ENCODE data around the gene F8A1. TPM values are rescaled to one million over a fixed set of nuclear protein-coding genes. Genes with fewer than 3 reads are reported as not detected.
A peak's percentile ranks its signal among the peaks of the same experiment; 100 is the strongest.
"Not testable (repeated sequence)": the region's sequence is repeated elsewhere in the genome, so short reads cannot be mapped to it uniquely, and the experiment has no call there.

F8A1 gene
- 31.8 TPM for polyA plus RNA-seq (2012; ENCODE audit: low read depth, missing spikeins)

DNA sequence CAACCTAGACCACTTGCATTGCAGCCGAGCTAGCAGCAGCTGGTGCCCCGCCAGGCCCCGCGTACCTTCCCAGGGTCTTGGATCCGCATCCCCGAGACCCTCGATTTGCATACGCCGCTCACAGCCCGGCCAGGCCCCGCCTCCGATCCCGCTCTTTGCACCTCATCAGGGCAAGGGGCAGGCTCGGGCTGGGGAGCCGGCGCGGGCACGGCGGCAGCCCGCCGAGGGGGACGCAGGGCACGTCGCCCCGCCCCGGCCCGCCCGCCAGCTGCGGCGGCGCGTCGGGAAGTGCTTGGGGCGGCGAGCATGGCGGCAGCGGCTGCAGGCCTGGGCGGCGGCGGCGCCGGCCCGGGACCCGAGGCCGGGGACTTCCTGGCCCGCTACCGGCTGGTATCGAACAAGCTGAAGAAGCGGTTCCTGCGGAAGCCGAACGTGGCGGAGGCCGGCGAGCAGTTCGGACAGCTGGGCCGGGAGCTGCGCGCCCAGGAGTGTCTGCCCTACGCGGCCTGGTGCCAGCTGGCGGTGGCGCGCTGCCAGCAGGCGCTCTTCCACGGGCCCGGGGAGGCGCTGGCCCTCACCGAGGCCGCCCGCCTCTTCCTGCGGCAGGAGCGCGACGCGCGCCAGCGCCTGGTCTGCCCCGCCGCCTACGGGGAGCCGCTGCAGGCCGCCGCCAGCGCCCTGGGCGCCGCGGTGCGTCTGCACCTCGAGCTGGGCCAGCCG is at the start of gene F8A1:
TSS of gene F8A1 (plus strand) at position 287 of the 720 bp plus-strand sequence. CDS start at position 307, 20 bp downstream.
- DNase-seq (ENCODE audit: insufficient read length, low spot score); FAIRE-seq: not testable (repeated sequence)

DNA sequence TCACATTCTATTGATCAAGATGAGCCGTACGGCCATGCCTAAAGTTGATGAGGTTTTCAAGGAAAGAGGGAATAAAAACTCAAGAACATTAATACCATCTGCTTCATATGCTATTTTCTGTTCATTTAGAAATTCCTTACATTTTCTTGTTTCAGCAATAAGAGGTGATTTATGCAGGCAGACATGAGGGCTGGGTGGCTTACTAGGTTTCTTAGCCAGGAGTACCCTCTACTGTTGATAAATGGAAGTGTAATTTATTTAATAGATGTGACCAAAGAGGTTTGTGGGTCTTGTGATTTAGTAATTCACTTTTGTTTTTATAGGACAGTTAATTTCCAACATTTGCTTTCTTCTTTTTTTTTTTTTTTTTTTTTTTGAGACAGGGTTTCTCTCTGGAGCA is 45.3 kb upstream of the F8A1 start:
- no peak for TF ChIP-seq POLR2A (IDR thresholded peaks at IDR 0.05; ENCODE audit: low read depth, low read length)
- no peak for TF ChIP-seq PAX5 (IDR thresholded peaks at IDR 0.05; ENCODE audit: insufficient read depth, low read length, severe bottlenecking)
- no peak for TF ChIP-seq POU2F2 (IDR thresholded peaks at IDR 0.05; ENCODE audit: low read depth, low read length)
- no peak for TF ChIP-seq TAF1 (IDR thresholded peaks at IDR 0.05; ENCODE audit: low read depth, low read length)
- TF ChIP-seq POLR2AphosphoS5 (IDR thresholded peaks at IDR 0.05; ENCODE audit: low read depth, low read length) = no peak
- no peak for TF ChIP-seq SPI1 (IDR thresholded peaks at IDR 0.05; ENCODE audit: low read depth, low read length)
- DNase-seq (ENCODE audit: insufficient read length, low spot score) (no peak), FAIRE-seq (peak; percentile 13)

DNA sequence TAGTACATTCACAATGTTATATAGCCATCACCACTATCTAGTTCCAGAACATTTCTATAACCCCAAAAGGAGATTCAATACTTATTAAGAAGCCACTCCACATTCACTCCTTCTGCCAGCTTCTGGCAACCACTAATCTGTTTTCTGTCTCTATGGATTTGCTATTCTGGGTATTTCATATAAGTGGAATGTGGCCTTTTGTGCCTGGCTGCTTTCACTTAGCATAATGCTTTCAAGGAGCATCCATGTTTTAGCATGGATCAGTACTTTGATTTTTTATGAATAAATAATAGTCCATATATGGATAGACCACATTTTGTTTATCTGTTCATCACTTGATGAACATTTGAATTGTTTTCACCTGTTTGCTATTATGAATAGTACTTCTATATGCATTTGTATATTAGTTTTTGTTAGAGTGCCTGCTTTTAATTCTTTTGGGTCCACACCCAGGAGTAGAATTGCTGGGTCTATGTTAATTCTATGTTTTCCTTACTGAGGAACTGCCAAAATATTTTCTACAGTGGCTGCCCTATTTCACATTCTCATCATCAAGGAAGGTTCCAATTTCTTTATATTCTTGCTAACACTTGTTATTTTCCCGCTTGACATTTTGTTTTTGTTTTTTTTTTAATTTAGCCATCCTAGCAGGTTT is 35.1 kb upstream of the F8A1 start:
- no peak for FAIRE-seq
- TF ChIP-seq TAF1 (IDR thresholded peaks at IDR 0.05; ENCODE audit: low read depth, low read length) (no peak), POU2F2 (IDR thresholded peaks at IDR 0.05; ENCODE audit: low read depth, low read length) (no peak)
- no peak for DNase-seq (ENCODE audit: insufficient read length, low spot score)

DNA sequence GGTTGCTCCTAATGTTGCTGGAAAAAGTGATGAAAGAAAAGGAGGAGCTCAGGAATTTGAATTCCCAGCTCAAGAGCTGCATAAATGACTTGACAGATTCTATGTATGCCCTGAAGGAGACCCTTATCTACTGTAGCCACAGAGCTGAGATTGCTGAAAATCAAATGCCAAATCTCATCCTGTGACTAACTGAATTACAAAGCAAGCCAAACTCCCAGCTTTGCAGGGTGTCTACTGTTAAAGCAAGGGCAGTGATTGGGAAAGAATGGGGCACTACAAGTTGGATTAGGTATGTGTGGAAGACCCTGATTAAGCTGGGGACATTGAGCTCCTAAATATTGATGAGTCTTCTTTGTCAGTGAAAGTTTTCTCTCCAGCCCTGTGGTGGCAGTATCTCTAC is 30.9 kb upstream of the F8A1 start:
- DNase-seq (ENCODE audit: insufficient read length, low spot score) = no peak
- FAIRE-seq = no peak
- TF ChIP-seq POLR2AphosphoS5 (IDR thresholded peaks at IDR 0.05; ENCODE audit: low read depth, low read length) (no peak), TAF1 (IDR thresholded peaks at IDR 0.05; ENCODE audit: low read depth, low read length) (no peak)

DNA sequence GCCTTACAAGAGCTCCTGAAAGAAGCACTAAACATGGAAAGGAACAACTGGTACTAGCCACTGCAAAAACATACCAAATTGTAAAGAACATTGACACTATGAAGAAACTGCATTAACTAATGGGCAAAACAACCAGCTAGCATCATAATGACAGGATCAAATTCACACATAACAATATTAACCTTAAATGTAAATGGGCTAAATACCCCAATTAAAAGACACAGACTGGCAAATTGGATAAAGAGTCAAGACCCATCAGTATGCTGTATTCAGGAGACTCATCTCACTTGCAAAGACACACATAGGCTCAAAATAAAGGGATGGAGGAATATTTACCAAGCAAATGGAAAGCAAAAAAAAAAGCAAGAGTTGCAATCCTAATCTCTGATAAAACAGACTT is 17.6 kb upstream of the F8A1 start:
- DNase-seq (ENCODE audit: insufficient read length, low spot score) = not testable (repeated sequence)

DNA sequence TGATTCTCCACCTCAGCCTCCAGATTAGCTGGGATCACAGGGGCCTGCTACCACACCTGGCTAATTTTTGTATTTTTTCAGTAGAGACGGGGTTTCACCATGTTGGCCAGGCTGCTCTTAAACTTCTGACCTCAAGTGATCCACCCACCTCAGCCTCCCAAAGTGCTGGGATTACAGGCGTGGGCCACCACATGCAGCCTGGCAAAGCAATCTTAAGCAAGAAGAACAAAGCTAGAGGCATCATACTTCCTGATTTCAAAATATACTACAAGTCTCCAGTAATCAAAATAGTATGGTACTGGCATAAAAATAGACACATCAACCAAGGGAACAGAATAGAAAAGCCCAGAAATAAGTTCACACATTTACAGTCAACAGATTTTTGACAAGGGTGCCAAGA is 12.8 kb upstream of the F8A1 start:
- TF ChIP-seq TAF1 (IDR thresholded peaks at IDR 0.05; ENCODE audit: low read depth, low read length) = no peak
- TF ChIP-seq POLR2AphosphoS5 (IDR thresholded peaks at IDR 0.05; ENCODE audit: low read depth, low read length) = no peak
- no peak for TF ChIP-seq POLR2A (IDR thresholded peaks at IDR 0.05; ENCODE audit: low read depth, low read length)
- TF ChIP-seq PAX5 (IDR thresholded peaks at IDR 0.05; ENCODE audit: insufficient read depth, low read length, severe bottlenecking) = no peak
- TF ChIP-seq POU2F2 (IDR thresholded peaks at IDR 0.05; ENCODE audit: low read depth, low read length) = no peak
- no peak for TF ChIP-seq SPI1 (IDR thresholded peaks at IDR 0.05; ENCODE audit: low read depth, low read length)
- FAIRE-seq = no peak
- no peak for DNase-seq (ENCODE audit: insufficient read length, low spot score)

More for the DNA sequence above, 17.6 kb upstream of the F8A1 start:
- FAIRE-seq = not testable (repeated sequence)

DNA sequence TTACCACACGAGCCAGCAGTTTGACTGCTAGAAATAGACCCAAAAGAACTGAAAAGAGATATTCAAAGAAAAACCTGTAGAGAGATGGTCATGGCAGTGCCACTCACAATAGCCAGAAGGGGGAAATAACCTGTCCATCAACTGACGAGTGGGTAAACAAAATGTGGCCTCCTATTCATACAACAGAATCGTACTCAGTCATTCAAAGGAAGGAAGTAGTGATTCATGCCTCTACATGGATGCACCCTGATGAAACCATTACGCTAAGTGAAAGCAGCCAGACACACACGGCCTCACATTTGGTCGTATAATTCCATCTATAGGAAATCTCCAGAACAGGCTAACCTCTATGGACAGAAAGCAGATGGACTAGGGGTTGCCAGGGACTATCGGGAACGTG is 2.1 kb upstream of the F8A1 start:
- FAIRE-seq; DNase-seq (ENCODE audit: insufficient read length, low spot score): not testable (repeated sequence)

DNA sequence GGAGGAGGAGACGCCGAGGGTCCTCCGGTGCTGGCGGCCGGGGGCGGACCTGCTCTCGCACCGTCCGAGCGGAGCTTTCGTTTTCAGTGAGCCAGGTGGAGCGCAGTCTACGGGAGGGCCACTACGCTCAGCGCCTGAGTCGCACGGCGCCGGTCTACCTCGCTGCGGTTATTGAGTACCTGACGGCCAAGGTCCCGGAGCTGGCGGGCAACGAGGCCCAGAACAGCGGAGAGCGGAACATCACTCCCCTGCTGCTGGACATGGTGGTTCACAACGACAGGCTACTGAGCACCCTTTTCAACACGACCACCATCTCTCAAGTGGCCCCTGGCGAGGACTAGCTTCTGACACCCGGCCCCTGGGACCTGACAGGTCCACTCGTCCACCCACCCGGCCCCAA is 1.1 kb upstream of the F8A1 start:
- not testable (repeated sequence) for FAIRE-seq; DNase-seq (ENCODE audit: insufficient read length, low spot score)

DNA sequence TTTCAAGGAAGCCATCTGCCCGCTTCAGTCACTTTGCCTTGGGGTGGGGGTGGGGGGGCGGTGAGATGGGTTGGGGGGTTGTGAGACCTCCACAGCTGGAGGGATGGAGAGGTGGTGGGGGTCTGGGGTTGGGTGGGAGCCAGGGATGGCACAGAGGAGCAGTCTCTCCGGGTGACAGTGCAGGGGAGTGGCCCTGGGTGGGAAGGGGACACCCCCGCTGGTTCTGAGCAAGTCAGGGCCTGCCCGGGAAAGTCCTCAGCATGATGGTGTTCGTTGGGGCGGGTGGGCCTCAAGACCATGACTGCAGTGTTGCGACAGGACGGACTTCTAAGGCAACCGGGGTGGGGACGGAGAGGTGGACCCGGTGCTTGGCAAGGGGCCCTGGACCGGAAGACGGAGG is 606 bp upstream of the F8A1 start:
- not testable (repeated sequence) for DNase-seq (ENCODE audit: insufficient read length, low spot score); FAIRE-seq

DNA sequence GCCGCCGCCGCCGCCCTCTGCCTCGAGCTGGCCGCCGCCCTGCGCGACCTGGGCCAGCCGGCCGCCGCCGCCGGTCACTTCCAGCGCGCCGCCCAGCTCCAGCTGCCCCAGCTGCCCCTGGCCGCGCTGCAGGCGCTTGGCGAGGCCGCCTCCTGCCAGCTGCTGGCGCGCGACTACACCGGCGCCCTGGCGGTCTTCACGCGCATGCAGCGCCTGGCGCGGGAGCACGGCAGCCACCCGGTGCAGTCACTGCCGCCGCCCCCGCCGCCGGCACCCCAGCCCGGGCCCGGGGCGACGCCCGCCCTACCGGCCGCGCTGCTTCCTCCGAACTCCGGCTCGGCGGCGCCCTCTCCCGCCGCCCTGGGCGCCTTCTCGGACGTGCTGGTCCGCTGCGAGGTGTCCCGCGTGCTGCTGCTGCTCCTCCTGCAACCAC is 650 bp downstream of the F8A1 start:
- not testable (repeated sequence) for FAIRE-seq; DNase-seq (ENCODE audit: insufficient read length, low spot score)

DNA sequence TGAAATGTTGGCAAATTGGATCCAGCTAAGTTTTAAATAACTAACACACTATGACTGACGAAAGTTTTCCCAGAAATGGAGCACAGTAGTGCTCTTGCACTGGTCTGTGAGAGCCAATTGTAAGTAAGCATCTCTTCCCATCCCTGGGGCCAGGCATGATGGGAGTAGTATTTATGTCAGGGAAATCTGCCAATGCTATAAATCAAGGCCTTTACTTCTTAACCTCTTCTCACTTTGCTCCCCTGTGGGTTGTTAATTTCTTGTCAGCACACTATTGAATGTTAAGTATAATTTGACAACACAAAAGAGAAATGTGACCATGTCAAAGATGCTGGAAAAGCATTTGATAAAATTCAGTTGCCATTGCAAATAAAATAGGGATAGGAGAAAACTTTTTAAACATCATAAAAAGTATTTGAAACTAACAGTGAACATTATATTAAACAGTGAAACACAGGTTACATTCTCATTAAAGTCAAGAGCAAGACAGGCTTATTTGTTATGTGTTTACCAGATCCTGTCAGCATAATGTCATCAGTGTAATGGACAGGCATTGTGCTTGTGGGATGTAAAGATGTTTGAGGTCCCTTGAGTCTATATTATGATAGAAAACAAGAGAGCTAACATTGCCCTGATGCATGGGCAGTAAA is 5.0 kb downstream of the F8A1 start:
- DNase-seq (ENCODE audit: insufficient read length, low spot score) (no peak), FAIRE-seq (no peak)
- TF ChIP-seq TAF1 (IDR thresholded peaks at IDR 0.05; ENCODE audit: low read depth, low read length) (no peak), PAX5 (IDR thresholded peaks at IDR 0.05; ENCODE audit: insufficient read depth, low read length, severe bottlenecking) (no peak), SPI1 (IDR thresholded peaks at IDR 0.05; ENCODE audit: low read depth, low read length) (no peak), POU2F2 (IDR thresholded peaks at IDR 0.05; ENCODE audit: low read depth, low read length) (no peak), POLR2AphosphoS5 (IDR thresholded peaks at IDR 0.05; ENCODE audit: low read depth, low read length) (no peak), POLR2A (IDR thresholded peaks at IDR 0.05; ENCODE audit: low read depth, low read length) (no peak)

DNA sequence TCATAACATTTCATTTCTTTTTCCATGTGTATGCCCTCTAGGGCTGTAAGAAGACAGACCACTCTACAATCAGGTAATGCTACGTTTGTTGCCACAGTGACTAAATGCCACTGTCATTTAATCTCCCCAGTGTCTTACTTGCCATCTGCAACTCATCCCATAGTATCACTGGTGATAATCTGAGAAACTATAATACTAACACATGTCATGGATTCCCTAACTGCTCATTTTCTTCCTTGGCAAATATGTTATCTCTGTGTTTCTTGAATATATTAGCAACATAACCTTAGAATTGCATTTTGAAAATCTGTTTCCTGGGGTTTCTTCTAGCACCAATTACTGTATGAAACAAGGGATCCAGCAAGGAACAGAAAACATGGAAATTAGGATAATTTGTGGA is 6.1 kb downstream of the F8A1 start:
- TF ChIP-seq POLR2A (IDR thresholded peaks at IDR 0.05; ENCODE audit: low read depth, low read length) = no peak
- no peak for TF ChIP-seq POLR2AphosphoS5 (IDR thresholded peaks at IDR 0.05; ENCODE audit: low read depth, low read length)
- TF ChIP-seq PAX5 (IDR thresholded peaks at IDR 0.05; ENCODE audit: insufficient read depth, low read length, severe bottlenecking) = no peak
- TF ChIP-seq TAF1 (IDR thresholded peaks at IDR 0.05; ENCODE audit: low read depth, low read length) = no peak
- no peak for TF ChIP-seq POU2F2 (IDR thresholded peaks at IDR 0.05; ENCODE audit: low read depth, low read length)
- no peak for TF ChIP-seq SPI1 (IDR thresholded peaks at IDR 0.05; ENCODE audit: low read depth, low read length)
- DNase-seq (ENCODE audit: insufficient read length, low spot score) = no peak
- no peak for FAIRE-seq
